ENCODE measurements around the gene ANO5.

The ANO5 gene

GRCh38 chr11:22192642-22193347, at the start of gene ANO5:
ANO5 (plus strand) TSS chr11:22193085; CDS start chr11:22193493, 408 bp downstream.
- DNase-seq (ENCODE audit: low read depth in 2 of 2): no peak

GRCh38 chr11:22151649-22152197, 41.2 kb upstream of the ANO5 start:
- no peak for DNase-seq (ENCODE audit: low read depth in 2 of 2)

GRCh38 chr11:22157531-22157930, 35.4 kb upstream of the ANO5 start:
- no peak for DNase-seq (ENCODE audit: low read depth in 2 of 2)

- no peak for DNase-seq (ENCODE audit: low read depth in 2 of 2)
Observed at GRCh38 chr11:22161489-22161888, 31.4 kb upstream of the ANO5 start.

GRCh38 chr11:22162756-22163155, 30.1 kb upstream of the ANO5 start:
- DNase-seq (ENCODE audit: low read depth in 2 of 2): no peak

- no peak for DNase-seq (ENCODE audit: low read depth in 2 of 2)
Observed at GRCh38 chr11:22163394-22163797, 29.5 kb upstream of the ANO5 start.

- DNase-seq (ENCODE audit: low read depth in 2 of 2): no peak
Observed at GRCh38 chr11:22165087-22165486, 27.8 kb upstream of the ANO5 start.

GRCh38 chr11:22165759-22166513, 26.9 kb upstream of the ANO5 start:
- DNase-seq (ENCODE audit: low read depth in 2 of 2): no peak

- DNase-seq (ENCODE audit: low read depth in 2 of 2): no peak
Observed at GRCh38 chr11:22169833-22170232, 23.1 kb upstream of the ANO5 start.

- no peak for DNase-seq (ENCODE audit: low read depth in 2 of 2)
Observed at GRCh38 chr11:22173532-22173931, 19.4 kb upstream of the ANO5 start.

GRCh38 chr11:22177186-22177585, 15.7 kb upstream of the ANO5 start:
- no peak for DNase-seq (ENCODE audit: low read depth in 2 of 2)

- DNase-seq (ENCODE audit: low read depth in 2 of 2): no peak
Observed at GRCh38 chr11:22179626-22180025, 13.3 kb upstream of the ANO5 start.

- DNase-seq (ENCODE audit: low read depth in 2 of 2): no peak
Observed at GRCh38 chr11:22180131-22180530, 12.8 kb upstream of the ANO5 start.

GRCh38 chr11:22189660-22190059, 3.2 kb upstream of the ANO5 start:
- DNase-seq (ENCODE audit: low read depth in 2 of 2): no peak

- no peak for DNase-seq (ENCODE audit: low read depth in 2 of 2)
Observed at GRCh38 chr11:22190827-22191463, 1.9 kb upstream of the ANO5 start.

GRCh38 chr11:22192289-22192641, 620 bp upstream of the ANO5 start:
- no peak for DNase-seq (ENCODE audit: low read depth in 2 of 2)

GRCh38 chr11:22193348-22194051, 615 bp downstream of the ANO5 start:
- no peak for DNase-seq (ENCODE audit: low read depth in 2 of 2)

GRCh38 chr11:22194306-22194705, 1.4 kb downstream of the ANO5 start:
- DNase-seq (ENCODE audit: low read depth in 2 of 2): no peak

- DNase-seq (ENCODE audit: low read depth in 2 of 2): no peak
Observed at GRCh38 chr11:22194907-22195306, 2.0 kb downstream of the ANO5 start.

- no peak for DNase-seq (ENCODE audit: low read depth in 2 of 2)
Observed at GRCh38 chr11:22197139-22198005, 4.5 kb downstream of the ANO5 start.

- no peak for DNase-seq (ENCODE audit: low read depth in 2 of 2)
Observed at GRCh38 chr11:22199243-22199642, 6.4 kb downstream of the ANO5 start.

Data from stimulated activated CD4-positive, alpha-beta T cell treated with anti-CD3 and anti-CD28 coated beads, Interleukin-15, amount 100 ng/mL, for 48 hours (primary cell).